ENCODE results near the gene BCKDHA. TPM values are rescaled to one million over a fixed set of nuclear protein-coding genes. Genes with fewer than 3 reads are reported as not detected.

Gene BCKDHA
- total and polyA plus RNA-seq, 8 donors = 12.1 to 35.4 (median 31.9) TPM

DNA sequence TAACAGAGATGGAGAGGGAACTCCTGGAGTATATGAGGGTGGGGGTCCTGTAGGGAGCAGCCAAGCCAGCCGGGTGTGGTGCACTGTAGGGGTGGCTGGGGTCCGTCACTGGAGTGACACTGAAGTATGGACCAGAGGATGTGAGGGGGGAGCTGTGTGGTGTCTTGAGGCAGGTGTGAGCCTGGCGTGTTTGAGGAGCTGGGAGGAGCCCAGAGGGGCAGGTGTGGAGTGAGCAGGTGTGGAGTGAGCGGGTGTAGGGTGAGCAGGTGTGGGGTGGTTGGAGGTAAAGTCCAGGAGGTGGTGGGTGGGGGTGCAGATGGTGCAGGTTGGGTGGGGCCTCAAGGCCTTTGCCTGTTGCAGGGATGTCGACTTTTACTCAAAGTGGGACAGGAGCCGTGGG is 23.7 kb downstream of the BCKDHA start:
- H3K9me3 ChIP-seq = no peaks in the 10 kb centered on the region
- intact Hi-C loops (cut with DNase I) = no loop called here
- H3K4me3 ChIP-seq = no peak overlapping the region
- DNase-seq (peak in 1 of 4 donors; percentile 42), ATAC-seq (no peak)
- peaks cover 4 to 77% of the 10 kb centered on the region in 2 donors for H3K4me1 ChIP-seq
- no peaks in the 10 kb centered on the region for H3K27me3 ChIP-seq
- TF ChIP-seq, protein P1, sequence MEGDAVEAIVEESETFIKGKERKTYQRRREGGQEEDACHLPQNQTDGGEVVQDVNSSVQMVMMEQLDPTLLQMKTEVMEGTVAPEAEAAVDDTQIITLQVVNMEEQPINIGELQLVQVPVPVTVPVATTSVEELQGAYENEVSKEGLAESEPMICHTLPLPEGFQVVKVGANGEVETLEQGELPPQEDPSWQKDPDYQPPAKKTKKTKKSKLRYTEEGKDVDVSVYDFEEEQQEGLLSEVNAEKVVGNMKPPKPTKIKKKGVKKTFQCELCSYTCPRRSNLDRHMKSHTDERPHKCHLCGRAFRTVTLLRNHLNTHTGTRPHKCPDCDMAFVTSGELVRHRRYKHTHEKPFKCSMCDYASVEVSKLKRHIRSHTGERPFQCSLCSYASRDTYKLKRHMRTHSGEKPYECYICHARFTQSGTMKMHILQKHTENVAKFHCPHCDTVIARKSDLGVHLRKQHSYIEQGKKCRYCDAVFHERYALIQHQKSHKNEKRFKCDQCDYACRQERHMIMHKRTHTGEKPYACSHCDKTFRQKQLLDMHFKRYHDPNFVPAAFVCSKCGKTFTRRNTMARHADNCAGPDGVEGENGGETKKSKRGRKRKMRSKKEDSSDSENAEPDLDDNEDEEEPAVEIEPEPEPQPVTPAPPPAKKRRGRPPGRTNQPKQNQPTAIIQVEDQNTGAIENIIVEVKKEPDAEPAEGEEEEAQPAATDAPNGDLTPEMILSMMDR (IDR thresholded peaks at IDR 0.05) = no peak
- peaks cover 0 to 73% of the 10 kb centered on the region in 2 donors for H3K36me3 ChIP-seq
- H3K27ac ChIP-seq = peak overlapping the region in 1 of 2 donors; percentile 91

DNA sequence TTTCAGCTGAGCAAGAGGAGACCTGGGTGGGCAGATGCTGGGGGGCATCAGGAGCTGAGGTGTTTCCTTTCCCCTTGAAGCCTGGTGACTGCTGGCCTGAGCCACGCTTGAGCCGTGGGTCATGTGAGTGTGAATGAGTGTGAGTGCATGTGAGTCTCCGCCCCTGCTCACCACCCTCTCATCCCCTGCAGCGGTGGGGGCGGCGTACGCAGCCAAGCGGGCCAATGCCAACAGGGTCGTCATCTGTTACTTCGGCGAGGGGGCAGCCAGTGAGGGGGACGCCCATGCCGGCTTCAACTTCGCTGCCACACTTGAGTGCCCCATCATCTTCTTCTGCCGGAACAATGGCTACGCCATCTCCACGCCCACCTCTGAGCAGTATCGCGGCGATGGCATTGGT is 24.4 kb downstream of the BCKDHA start:
- Histone ChIP-seq H3K4me3 (no peak overlapping the region), H3K27ac (peak overlapping the region in 1 of 2 donors; percentile 91), H3K4me1 (peaks cover 4 to 82% of the 10 kb centered on the region in 2 donors), H3K9me3 (no peaks in the 10 kb centered on the region), H3K36me3 (peaks cover 0 to 73% of the 10 kb centered on the region in 2 donors), H3K27me3 (no peaks in the 10 kb centered on the region)
- intact Hi-C loops (cut with DNase I) = no loop called here
- DNase-seq (no peak), ATAC-seq (no peak)
- TF ChIP-seq, protein P1 (IDR thresholded peaks at IDR 0.05) = no peak

DNA sequence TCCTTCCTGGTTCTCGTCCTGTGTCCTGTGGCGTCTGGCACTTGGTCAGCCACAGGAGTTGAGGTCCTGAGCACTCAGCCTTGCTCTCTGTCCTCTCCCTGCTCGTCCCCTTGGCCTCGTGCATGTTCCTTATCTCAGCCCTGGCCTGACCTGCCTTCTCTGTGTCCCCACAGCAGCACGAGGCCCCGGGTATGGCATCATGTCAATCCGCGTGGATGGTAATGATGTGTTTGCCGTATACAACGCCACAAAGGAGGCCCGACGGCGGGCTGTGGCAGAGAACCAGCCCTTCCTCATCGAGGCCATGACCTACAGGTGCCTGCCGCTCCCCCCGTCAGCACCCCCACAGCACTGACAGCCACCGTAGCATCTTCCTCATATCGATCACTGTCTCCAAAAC is 24.8 kb downstream of the BCKDHA start:
- peak overlapping the region in 1 of 2 donors; percentile 91 for H3K27ac ChIP-seq
- H3K4me3 ChIP-seq = no peak overlapping the region
- peaks cover 0 to 73% of the 10 kb centered on the region in 2 donors for H3K36me3 ChIP-seq
- DNase-seq (no peak), ATAC-seq (no peak)
- intact Hi-C loops (cut with DNase I) = no loop called here
- peaks cover 4 to 87% of the 10 kb centered on the region in 2 donors for H3K4me1 ChIP-seq
- no peaks in the 10 kb centered on the region for H3K27me3 ChIP-seq
- TF ChIP-seq, protein P1 (IDR thresholded peaks at IDR 0.05) = no peak
- no peaks in the 10 kb centered on the region for H3K9me3 ChIP-seq

DNA sequence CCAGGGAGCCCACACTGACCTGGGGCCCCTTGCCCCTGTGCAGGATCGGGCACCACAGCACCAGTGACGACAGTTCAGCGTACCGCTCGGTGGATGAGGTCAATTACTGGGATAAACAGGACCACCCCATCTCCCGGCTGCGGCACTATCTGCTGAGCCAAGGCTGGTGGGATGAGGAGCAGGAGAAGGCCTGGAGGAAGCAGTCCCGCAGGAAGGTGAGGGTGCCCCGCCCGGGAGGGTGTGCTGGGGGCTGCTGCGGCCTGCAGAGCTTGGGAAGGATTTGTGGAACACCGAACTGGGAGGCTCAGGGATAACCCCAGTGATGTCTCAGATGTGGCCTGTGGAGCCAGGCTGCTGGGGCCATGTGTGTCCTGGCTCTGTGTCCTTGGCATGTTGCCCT is 25.3 kb downstream of the BCKDHA start:
- ATAC-seq (no peak), DNase-seq (no peak)
- Histone ChIP-seq H3K4me1 (peaks cover 6 to 92% of the 10 kb centered on the region in 2 donors), H3K36me3 (peaks cover 0 to 73% of the 10 kb centered on the region in 2 donors), H3K4me3 (no peak overlapping the region), H3K27ac (no peak overlapping the region), H3K9me3 (no peaks in the 10 kb centered on the region), H3K27me3 (no peaks in the 10 kb centered on the region)
- intact Hi-C loops (cut with DNase I) = no loop called here
- TF ChIP-seq, protein P1 (IDR thresholded peaks at IDR 0.05) = no peak

DNA sequence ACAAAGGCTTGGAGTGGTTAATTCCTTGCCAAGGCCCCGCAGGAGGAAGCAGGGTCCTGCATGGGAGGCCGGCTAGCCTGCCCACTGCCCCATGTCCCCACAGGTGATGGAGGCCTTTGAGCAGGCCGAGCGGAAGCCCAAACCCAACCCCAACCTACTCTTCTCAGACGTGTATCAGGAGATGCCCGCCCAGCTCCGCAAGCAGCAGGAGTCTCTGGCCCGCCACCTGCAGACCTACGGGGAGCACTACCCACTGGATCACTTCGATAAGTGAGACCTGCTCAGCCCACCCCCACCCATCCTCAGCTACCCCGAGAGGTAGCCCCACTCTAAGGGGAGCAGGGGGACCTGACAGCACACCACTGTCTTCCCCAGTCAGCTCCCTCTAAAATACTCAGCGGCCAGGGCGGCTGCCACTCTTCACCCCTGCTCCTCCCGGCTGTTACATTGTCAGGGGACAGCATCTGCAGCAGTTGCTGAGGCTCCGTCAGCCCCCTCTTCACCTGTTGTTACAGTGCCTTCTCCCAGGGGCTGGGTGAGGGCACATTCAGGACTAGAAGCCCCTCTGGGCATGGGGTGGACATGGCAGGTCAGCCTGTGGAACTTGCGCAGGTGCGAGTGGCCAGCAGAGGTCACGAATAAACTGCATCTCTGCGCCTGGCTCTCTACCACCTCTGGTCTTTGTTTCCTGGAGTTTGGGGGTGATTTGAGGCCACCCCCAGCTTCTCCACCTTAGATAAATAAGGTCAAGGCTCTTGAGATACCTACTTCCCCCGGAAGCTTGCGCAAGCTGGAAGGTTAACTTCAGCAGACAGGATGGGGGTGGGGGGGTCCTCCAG is 26.9 kb downstream of the BCKDHA start:
- Histone ChIP-seq H3K27me3 (no peaks in the 10 kb centered on the region), H3K9me3 (no peaks in the 10 kb centered on the region), H3K4me1 (peaks cover 14 to 95% of the 10 kb centered on the region in 2 donors), H3K4me3 (peak overlapping the region in 1 of 2 donors; percentile 71), H3K27ac (peak overlapping the region; percentile 75 to 90), H3K36me3 (peaks cover 0 to 64% of the 10 kb centered on the region in 2 donors)
- peak; percentile 3 for ATAC-seq
- no peak for DNase-seq
- TF ChIP-seq, protein P1 (IDR thresholded peaks at IDR 0.05) = no peak
- intact Hi-C loops (cut with DNase I) = no loop called here

All from left lung (tissue), 10 donors.